ENCODE data around the gene SDF4.

SDF4 gene

DNA sequence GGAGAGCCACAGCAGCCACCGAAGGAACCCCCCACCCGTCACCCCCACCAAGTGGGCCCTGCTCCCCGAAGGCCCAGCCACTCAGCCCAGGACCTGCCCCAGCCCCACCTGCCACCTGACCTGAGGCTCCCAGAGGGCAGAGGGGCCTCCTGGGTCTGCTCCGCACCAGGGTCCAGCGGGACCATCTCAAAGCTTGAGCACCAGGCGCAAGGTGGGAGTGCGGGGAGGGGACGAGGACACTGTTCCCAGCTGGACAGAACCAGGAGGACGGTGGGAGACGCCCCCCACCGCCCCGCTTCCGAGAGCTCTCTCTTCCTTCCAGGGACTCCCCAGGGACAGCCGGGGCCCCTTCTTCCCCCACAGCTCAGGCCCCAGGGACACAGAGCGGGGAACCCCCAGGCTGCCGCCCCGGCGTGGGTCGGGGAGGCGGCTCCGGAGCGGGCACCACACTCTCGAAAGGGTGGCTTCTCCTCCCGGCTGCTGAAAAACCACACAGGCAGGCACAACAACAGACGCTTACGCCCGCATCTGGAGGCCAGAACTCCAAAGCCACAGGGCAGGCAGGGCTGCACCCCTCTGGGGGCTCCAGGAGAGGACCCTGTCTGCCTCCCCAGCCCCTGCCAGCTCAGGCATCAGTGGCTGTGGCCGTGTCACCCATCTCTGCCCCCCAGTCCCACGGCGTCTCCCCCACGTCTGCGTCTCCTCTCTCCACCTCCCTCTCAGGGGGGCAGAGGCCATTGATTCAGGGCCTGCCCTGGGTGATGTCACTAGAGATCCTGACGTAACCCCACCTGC lies 60.1 kb downstream of the SDF4 start:
- Histone ChIP-seq H3K4me1 (ENCODE audit: control insufficient read depth in 2 of 2, insufficient read depth in 1 of 2, low read depth in 1 of 2, low read length in 2 of 2) (peaks cover 17 to 26% of the 10 kb centered on the region in 2 donors), H3K14ac (ENCODE audit: low read length) (peak overlapping the region; percentile 71), H3K27me3 (ENCODE audit: control insufficient read depth in 3 of 3, insufficient read depth in 3 of 3, low read depth in 1 of 3, low read length in 3 of 3) (peaks cover 0 to 51% (median 7%) of the 10 kb centered on the region in 3 experiments), H3K4me3 (ENCODE audit: low read length in 2 of 2) (no peak overlapping the region), H2BK15ac (ENCODE audit: low read length) (peak overlapping the region; percentile 69), H2BK120ac (ENCODE audit: low read depth, low read length) (peak overlapping the region; percentile 97), H3K9ac (ENCODE audit: low read depth, low read length, poor library complexity) (no peak overlapping the region), H2AK5ac (ENCODE audit: low read depth, low read length) (peak overlapping the region; percentile 99), H4K8ac (ENCODE audit: low read depth, low read length) (peak overlapping the region; percentile 17), H3K9me3 (replicated peaks in 1 of 2; ENCODE audit: control insufficient read depth in 2 of 2, insufficient read depth in 1 of 2, low read depth in 1 of 2, low read length in 2 of 2) (peaks cover 0 to 4% of the 10 kb centered on the region in 2 donors), H3K4me2 (ENCODE audit: insufficient read depth, low read length, poor library complexity, severe bottlenecking) (no peak overlapping the region), H4K91ac (ENCODE audit: low read depth, low read length, poor library complexity) (no peak overlapping the region), H2BK5ac (ENCODE audit: low read length) (peak overlapping the region; percentile 39), H3K18ac (ENCODE audit: low read length) (peak overlapping the region; percentile 48), H3K23ac (ENCODE audit: low read depth, low read length, poor library complexity) (peak overlapping the region; percentile 80), H2BK12ac (ENCODE audit: low read length) (peak overlapping the region; percentile 94), H3K27ac (replicated peaks; ENCODE audit: low read length) (no peak overlapping the region), H3K4ac (ENCODE audit: low read length) (no peak overlapping the region), H3K79me1 (ENCODE audit: low read depth, low read length) (peaks cover 2% of the 10 kb centered on the region), H2AFZ (ENCODE audit: low read length) (no peak overlapping the region), H3K36me3 (replicated peaks in 1 of 2; ENCODE audit: control insufficient read depth in 2 of 2, insufficient read depth in 2 of 2, low read length in 2 of 2) (no peaks in the 10 kb centered on the region)
- DNase-seq (ENCODE audit: low spot score): no peak
- no CpG with 5 or more reads among the region's 33 CpGs for WGBS, 2 donors (ENCODE audit: extremely low coverage in 2 of 2, insufficient read length in 2 of 2, insufficient replicate concordance in 1 of 2)

GRCh38 chr1:1171161-1171545 lies 60.6 kb downstream of the SDF4 start:
- H3K79me1 ChIP-seq (ENCODE audit: low read depth, low read length): peaks cover 2% of the 10 kb centered on the region
- no peak overlapping the region for H2AFZ ChIP-seq (ENCODE audit: low read length)
- H2BK120ac ChIP-seq (ENCODE audit: low read depth, low read length): peak overlapping the region; percentile 97
- H3K9ac ChIP-seq (ENCODE audit: low read depth, low read length, poor library complexity): peak overlapping the region; percentile 4
- H2AK5ac ChIP-seq (ENCODE audit: low read depth, low read length): peak overlapping the region; percentile 99
- DNase-seq (ENCODE audit: low spot score): no peak
- H3K23ac ChIP-seq (ENCODE audit: low read depth, low read length, poor library complexity): peak overlapping the region; percentile 55
- H3K18ac ChIP-seq (ENCODE audit: low read length): peak overlapping the region; percentile 59
- peak overlapping the region; percentile 39 for H2BK5ac ChIP-seq (ENCODE audit: low read length)
- no peak overlapping the region for H3K4ac ChIP-seq (ENCODE audit: low read length)
- H3K27me3 ChIP-seq (ENCODE audit: control insufficient read depth in 3 of 3, insufficient read depth in 3 of 3, low read depth in 1 of 3, low read length in 3 of 3): peaks cover 0 to 45% (median 4%) of the 10 kb centered on the region in 3 experiments
- H2BK12ac ChIP-seq (ENCODE audit: low read length): no peak overlapping the region
- no peak overlapping the region for H4K8ac ChIP-seq (ENCODE audit: low read depth, low read length)
- peaks cover 15 to 31% of the 10 kb centered on the region in 2 donors for H3K4me1 ChIP-seq (ENCODE audit: control insufficient read depth in 2 of 2, insufficient read depth in 1 of 2, low read depth in 1 of 2, low read length in 2 of 2)
- H3K36me3 ChIP-seq (replicated peaks in 1 of 2; ENCODE audit: control insufficient read depth in 2 of 2, insufficient read depth in 2 of 2, low read length in 2 of 2): no peaks in the 10 kb centered on the region
- no peak overlapping the region for H4K91ac ChIP-seq (ENCODE audit: low read depth, low read length, poor library complexity)
- H3K9me3 ChIP-seq (replicated peaks in 1 of 2; ENCODE audit: control insufficient read depth in 2 of 2, insufficient read depth in 1 of 2, low read depth in 1 of 2, low read length in 2 of 2): peaks cover 0 to 4% of the 10 kb centered on the region in 2 donors
- H3K4me3 ChIP-seq (ENCODE audit: low read length in 2 of 2): no peak overlapping the region
- peak overlapping the region; percentile 69 for H2BK15ac ChIP-seq (ENCODE audit: low read length)
- H3K27ac ChIP-seq (replicated peaks; ENCODE audit: low read length): no peak overlapping the region
- WGBS, 2 donors (ENCODE audit: extremely low coverage in 2 of 2, insufficient read length in 2 of 2, insufficient replicate concordance in 1 of 2): no CpG with 5 or more reads among the region's 12 CpGs
- no peak overlapping the region for H3K14ac ChIP-seq (ENCODE audit: low read length)
- no peak overlapping the region for H3K4me2 ChIP-seq (ENCODE audit: insufficient read depth, low read length, poor library complexity, severe bottlenecking)

- Histone ChIP-seq H3K4me3 (ENCODE audit: low read length in 2 of 2) (no peak overlapping the region), H2BK12ac (ENCODE audit: low read length) (peak overlapping the region; percentile 94), H3K27me3 (ENCODE audit: control insufficient read depth in 3 of 3, insufficient read depth in 3 of 3, low read depth in 1 of 3, low read length in 3 of 3) (peaks cover 0 to 38% (median 2%) of the 10 kb centered on the region in 3 experiments), H3K18ac (ENCODE audit: low read length) (peak overlapping the region; percentile 92), H2BK15ac (ENCODE audit: low read length) (peak overlapping the region; percentile 98), H3K4ac (ENCODE audit: low read length) (peak overlapping the region; percentile 84), H3K27ac (replicated peaks; ENCODE audit: low read length) (no peak overlapping the region), H3K4me2 (ENCODE audit: insufficient read depth, low read length, poor library complexity, severe bottlenecking) (no peak overlapping the region), H3K4me1 (ENCODE audit: control insufficient read depth in 2 of 2, insufficient read depth in 1 of 2, low read depth in 1 of 2, low read length in 2 of 2) (peaks cover 17 to 37% of the 10 kb centered on the region in 2 donors), H2AK5ac (ENCODE audit: low read depth, low read length) (peak overlapping the region; percentile 99), H3K14ac (ENCODE audit: low read length) (peak overlapping the region; percentile 98), H3K36me3 (replicated peaks in 1 of 2; ENCODE audit: control insufficient read depth in 2 of 2, insufficient read depth in 2 of 2, low read length in 2 of 2) (no peaks in the 10 kb centered on the region), H3K23ac (ENCODE audit: low read depth, low read length, poor library complexity) (peak overlapping the region; percentile 73), H3K79me1 (ENCODE audit: low read depth, low read length) (no peaks in the 10 kb centered on the region), H2AFZ (ENCODE audit: low read length) (peak overlapping the region; percentile 49), H3K9ac (ENCODE audit: low read depth, low read length, poor library complexity) (no peak overlapping the region), H4K8ac (ENCODE audit: low read depth, low read length) (no peak overlapping the region), H4K91ac (ENCODE audit: low read depth, low read length, poor library complexity) (no peak overlapping the region), H2BK5ac (ENCODE audit: low read length) (no peak overlapping the region), H2BK120ac (ENCODE audit: low read depth, low read length) (peak overlapping the region; percentile 97), H3K9me3 (replicated peaks in 1 of 2; ENCODE audit: control insufficient read depth in 2 of 2, insufficient read depth in 1 of 2, low read depth in 1 of 2, low read length in 2 of 2) (peaks cover 0 to 3% of the 10 kb centered on the region in 2 donors)
- WGBS, 2 donors (ENCODE audit: extremely low coverage in 2 of 2, insufficient read length in 2 of 2, insufficient replicate concordance in 1 of 2): no CpG with 5 or more reads among the region's 26 CpGs
- DNase-seq (ENCODE audit: low spot score): no peak
Measured at GRCh38 chr1:1170215-1171091, 61.3 kb downstream of the SDF4 start.

Data from neuronal stem cell (in vitro differentiated cells).